ENCODE results near the gene ZFAND3.
A peak's percentile ranks its signal among the peaks of the same experiment; 100 is the strongest.

Gene ZFAND3

DNA sequence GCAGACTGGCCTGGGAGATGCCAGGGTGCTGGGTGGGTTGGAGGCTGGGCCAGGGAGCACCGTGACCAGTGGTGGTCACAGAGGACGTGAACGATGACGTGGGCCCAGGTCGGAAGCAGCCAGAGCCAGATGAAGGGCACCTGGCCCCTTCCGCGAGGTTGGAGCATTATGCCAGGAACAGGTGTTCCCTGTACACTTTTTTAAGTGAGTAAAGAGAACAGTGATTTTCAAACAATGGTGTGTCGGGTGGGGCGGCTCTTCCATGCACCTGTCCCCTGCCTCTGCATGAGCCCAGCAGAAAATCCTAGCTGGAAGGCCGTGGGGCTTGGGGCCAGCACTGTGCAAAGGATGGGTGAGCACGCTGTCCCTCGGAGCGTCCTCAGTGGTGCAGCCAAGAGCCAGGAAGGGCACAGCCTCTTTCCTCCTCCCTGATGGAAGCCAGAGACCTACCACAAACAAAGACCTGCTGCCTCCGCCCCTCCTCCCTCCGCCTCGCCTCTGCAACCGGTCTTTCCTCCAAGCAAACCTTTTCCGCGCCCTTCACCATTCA, 350.5 kb downstream of the ZFAND3 start:
- DNase-seq (ENCODE audit: low spot score): no peak

DNA sequence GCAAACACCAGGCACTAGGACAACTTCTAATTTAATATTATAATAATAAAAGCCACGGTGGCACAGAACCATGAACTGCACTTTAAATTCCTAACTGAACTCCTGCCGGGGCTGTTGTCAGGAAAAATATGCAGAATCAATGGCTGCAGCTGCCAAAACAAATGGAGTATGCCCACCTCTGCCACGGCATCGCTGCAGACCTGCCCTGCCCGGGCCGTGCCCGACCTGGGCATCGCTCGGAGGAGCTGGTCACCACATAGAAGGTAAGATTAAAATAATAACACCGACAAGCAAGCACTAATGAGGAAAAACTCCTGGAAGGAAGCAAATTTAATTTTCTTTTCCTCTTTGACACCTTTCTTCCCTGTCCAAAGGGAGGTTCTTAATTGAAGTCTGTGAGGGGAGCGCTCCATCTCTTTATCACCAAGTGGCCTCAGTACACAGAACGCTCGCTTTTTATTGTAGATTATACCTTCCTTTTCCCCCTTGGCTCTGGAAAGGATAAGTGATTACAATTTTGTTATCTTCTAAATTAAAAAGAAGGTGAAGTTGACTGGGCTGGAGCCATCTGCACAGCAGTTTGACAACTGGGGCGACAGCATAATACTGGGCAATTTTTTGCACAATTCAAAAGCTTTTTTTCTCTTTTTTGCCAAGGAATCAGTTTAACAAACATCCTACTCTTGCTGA, 351.3 kb downstream of the ZFAND3 start:
- DNase-seq (ENCODE audit: low spot score): no peak

DNA sequence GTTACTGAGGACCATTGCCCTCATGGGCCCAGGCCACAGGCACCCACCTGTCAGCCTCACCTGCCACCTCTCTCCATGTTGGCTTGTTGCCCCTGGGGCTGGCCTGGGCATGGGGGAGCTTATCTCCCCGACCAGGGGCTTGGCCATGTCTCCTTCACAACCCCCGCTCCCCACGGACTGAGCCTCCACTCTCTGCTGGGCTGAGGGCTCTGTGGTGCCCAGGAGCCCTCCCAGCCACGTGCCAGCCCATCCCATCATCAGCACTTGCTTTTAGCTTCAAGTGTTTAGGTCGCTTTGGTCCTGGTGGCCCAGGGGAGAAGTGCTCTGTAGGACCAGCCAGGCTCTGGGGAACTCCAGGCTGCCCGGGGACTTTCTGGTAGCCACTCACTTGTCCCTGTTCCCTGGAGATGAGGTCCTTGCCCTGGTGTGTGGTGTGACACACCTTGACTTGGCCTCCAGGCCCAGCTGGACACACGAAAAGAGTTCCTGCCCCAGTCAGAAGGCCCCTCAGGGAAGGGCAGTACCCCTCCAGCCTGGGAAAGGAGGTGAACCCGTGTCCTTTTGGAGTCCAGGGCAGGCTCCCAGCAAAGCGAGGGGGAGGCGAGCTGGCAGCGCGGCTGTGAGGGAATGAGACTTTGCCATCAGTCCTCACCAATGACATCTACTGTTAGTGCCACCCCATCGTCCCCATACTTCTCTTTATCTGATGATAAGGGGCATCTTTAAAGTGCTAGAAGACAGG, 352.6 kb downstream of the ZFAND3 start:
- no peak for DNase-seq (ENCODE audit: low spot score)

DNA sequence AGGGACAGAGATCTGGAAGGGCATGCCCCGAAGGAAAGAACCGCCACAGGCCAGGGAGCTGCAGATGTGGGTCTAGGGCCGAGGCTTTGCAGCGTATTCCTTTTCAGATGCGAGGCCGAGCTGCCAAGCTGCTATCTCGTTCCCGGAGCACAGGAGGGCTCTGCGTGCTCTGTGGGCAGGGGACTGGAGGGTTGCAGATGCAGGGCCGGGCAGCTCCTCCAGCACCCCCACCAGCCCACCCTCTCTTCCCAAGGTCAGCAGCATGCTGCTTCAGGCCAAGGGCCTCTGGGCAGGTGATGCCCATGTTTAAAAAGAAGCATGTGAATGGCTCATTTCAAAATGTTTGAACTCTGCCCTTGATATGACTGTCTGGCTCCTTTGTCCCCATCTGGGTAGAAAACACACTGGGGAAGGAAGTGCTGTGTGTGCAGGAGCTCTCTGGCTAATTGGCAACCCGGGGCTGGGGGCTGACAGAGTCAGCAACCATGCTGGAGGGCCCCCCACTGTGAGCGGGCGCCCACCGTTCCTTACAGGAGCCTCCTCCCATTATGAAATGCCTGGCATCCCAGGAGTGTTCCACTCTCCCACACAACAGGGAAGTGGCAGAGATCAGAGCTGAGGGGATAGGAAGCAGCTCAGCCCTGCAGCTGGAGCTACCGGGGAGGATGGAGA, 353.3 kb downstream of the ZFAND3 start:
- DNase-seq (ENCODE audit: low spot score): no peak

DNA sequence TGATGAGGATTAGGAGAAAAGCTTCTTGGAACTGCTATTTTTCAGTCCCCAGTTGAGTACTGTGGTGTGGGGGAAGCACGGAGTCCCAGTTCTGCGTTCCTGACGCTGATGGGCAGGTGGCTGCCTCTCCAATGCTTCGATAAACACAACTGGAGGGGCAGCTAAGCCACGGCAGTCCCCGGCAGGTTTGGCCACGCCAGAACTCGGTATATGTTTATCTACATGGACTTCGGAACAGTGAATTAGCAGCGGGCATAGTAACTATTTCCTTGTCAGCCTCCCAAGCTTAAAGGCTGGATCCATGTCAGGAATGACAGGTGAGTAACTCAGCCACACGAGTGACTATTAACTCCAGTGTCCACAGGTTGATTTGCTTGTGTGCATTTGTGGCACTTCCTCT, 354.4 kb downstream of the ZFAND3 start:
- no peak for DNase-seq (ENCODE audit: low spot score)

DNA sequence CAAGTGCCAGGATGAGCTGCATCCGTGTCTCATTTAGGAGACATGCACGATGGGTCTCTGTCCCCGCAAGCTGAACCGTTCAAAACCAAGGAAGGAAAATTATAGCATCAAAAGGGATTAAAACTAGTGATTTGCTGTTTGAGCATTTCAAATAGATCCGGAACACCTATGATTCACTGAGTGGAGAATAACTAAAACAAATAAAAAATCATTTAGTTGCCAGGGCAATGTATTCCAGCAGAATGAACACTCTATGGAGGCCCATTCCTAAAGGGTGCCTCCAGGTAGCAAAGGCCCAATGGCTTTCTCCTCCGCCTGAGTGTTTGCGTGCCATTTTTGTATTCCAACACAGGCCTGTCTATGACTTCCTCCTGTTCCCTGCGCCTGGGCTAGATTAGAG, 354.8 kb downstream of the ZFAND3 start:
- no peak for DNase-seq (ENCODE audit: low spot score)

DNA sequence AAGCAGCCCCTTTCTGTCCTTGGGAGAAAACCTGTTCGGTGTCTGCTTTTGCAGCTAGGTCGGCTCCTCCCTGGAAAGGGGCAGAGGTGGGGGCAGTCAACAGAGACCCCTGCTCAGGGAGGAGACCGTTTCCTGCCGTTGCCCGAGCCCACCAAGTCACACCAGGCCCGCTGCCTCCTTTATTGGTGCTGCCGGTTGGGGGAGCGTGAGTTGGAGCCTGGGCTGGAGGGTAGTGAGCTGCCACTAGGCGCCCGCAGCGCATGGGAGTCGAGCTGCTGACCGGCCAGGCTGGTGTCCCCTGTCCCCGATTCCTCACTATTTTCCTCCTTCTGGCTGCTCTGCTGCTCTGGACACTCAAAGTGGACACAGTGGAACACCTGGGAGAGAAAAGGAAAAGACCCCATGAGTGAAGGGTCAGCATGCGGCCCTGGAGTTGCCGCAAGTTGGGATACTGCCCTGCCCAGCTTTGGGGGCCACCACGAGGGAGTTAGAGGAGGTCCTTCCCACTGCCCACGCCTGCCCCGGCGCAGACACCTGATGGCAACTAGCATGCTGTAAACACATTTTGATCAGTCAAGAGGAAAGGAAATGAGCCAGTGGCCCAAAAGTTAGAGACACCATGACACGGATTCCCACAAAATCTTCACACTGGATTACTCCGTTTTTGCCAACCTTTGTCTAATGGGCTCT, 355.4 kb downstream of the ZFAND3 start:
- no peak for DNase-seq (ENCODE audit: low spot score)

DNA sequence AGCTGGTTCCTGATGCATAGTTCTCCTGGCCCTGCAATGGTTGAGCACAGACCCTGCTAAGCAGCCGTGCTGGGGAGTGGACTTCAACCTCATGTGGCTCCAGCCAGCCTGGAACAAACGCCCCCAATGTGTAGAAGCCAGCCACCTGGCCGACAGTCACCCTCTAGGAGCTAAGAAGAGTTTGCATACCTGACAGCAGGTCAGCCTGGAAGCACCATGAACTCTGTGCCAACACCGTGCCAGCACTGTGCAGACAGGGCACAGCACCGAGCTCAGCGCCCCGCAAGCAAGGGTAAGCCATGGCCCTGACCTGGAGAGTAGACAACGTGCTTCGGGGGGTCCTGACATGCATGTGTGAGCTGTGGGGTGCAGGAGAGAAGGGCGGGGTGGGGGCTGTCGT, 356.3 kb downstream of the ZFAND3 start:
- DNase-seq (ENCODE audit: low spot score): no peak

DNA sequence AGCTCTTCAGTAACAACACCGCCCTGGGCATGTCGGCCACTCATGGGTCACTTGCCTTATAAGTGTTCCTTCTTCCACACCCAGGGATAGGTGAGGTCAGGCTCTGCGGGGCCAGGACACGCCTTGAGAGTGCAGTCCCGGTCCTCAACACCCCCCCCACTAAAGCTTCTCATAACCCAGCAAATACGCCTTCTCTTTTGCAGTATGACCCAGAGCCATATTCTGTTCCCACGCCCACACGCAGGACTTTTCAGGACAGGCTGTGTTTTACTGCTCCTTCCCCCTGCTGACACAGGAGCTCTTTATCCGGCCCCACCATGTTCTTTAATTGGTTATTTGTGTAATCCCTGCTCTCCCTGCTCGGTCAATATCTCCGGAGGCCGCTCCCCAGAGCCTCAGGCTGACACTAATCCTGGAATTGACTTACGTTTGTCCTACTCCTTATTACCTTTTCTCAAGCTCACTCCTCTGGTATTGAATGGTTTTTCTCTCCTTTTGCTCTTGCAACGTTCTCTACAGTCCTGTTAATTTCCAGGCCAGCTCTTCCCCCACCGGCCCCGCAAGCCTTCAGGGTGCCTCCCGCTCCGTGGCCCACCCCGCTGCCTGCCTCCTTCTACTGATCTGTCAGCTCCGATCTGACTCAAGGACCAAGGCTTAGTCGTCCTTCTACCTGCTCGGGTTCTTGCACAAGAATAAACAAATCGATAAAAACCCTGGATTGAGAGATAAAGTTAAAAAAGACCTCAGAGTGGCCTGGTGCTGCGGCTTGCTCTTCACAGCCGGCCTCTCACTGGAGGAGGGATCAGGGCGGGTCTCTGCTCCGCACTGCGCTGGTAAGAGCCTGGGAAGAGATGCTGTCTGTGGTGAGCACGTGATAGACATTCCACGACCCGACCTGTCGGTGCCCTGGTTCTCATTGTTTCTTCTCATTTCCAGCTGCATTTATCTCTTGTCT, 357.5 kb downstream of the ZFAND3 start:
- no peak for DNase-seq (ENCODE audit: low spot score)

DNA sequence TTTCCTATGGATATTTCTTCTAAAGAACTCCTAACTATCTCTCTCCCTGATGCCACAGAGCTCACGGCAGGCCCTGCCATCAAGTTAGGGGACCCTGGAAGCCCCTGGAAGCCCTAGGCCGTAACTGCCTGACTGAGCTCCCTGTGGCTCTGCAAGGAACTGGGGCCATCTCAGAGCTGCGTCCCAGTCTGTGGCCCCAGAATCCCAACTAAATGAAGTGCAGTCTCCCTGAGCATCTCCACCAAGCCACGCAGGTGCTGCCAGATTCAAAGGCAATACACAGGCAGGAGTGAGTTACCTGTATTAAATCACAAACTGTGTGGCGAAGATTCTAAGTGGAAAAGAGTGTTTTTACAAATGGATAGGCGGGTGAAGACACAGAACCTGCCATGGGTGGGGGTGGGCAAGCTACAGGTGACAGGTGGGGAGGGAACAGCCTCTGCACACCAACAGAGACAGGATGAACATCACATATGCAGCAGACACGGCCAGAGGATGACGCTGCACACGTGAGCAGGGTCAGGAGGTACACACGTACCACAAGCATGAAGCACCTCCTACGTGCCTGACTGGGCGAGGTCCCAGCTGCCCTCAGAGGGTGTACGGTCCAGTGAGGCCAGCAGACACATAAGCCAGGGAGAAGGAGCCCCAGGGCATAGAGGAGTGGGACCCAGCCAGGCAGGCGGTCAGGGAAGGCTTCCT, 358.5 kb downstream of the ZFAND3 start:
- DNase-seq (ENCODE audit: low spot score): no peak

DNA sequence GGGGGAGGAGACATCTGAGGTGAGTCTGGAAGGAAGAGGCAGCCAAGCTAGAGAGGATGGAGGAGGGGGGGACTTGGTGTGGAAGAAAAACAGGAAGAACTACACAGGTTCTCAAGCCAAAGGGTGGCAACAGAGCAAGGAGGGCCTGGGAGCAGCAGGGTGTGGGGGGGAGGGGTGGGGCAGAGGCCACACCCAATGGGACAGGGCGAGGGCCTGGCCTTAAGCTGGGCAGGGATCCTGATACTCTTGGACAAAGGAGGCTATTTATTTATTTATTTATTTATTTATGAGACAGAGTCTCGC, 359.0 kb downstream of the ZFAND3 start:
- DNase-seq (ENCODE audit: low spot score): no peak

DNA sequence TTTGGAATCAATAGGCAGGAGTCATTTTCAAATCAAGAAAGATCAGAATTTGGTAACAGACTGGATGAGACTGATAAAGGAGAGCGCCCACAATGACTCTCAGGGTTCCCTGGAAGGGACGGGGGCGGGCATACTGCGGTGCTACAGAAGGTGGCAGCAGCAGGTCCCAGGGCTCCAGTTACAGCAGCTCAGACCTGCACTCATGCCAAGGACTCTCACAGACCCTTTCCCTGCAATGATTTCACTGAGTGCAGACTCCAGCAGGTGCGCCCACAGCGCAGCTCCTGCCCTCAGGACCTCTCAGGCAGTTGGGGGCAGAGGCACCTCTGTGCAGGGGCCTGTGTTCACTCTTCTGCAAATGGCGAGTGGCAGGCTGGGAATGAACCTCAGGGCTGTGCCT, 359.8 kb downstream of the ZFAND3 start:
- no peak for DNase-seq (ENCODE audit: low spot score)

DNA sequence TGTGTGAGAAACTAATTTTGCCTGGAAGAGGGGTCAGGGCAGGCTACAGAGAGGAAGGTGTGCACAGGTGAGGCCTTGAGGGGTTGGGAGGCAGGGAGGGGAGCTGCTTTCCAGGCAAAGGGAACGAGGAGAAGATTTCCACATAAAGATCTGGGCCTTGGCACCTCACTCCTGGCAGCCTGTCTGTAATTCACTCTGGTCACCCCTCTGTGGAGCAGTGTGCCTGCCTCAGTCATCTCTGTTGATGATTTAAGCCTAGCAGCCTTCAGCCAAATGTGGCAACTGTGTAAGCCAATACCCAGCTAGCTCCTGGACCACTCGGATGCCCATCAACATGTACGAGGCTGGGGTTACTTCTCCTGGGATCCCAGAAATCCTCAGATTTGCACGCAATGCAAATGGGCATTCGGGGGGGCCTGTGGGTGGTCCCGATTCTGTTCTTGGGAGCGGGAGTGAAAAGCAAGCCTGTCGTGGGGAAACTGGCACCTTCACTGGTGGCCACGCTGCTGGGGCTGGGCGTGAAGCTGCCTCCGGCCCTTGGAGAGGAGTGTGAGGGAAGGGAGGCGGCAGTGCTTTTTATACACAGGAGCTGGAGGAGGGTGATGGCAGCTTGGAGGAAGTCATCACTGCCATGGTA, 360.4 kb downstream of the ZFAND3 start:
- no peak for DNase-seq (ENCODE audit: low spot score)

DNA sequence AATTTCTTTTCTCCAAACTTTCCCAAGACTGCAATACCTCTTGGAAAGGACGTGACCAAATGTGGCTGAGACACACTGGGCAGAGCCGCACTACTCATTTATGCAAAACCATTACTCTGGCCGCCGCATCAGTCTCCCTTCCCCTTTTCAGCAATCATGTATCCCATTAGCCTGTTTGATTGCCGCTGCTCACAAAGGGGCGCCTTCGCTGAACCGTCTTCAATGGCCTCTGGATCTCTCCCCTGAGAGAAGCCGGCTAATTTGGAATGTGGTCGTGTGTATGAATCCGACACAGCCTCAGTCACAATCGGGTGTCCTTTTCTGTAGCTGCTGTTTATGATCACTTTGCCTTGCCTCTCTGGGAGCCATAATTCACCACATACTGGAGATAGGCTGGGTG, 361.1 kb downstream of the ZFAND3 start:
- DNase-seq (ENCODE audit: low spot score): no peak

DNA sequence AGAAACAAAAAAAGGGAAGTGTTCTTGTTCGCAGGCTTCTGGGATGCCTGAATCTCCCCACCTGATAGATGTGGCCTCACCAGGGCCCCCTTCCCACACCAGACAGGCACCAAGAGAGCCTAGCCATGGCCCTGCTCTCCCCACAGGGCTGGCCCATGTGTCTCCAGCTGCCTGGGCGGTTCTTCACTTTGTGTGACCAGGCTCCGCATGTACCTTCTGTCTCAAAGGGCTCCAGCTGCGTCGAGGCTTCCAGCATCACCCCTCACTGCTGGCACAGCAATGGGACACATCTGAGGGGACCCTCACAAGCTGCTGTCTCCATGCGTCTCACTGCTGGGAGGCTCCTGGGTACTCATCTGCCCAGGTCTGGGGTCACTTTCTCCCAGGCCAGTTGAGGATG, 362.9 kb downstream of the ZFAND3 start:
- DNase-seq (ENCODE audit: low spot score): no peak

DNA sequence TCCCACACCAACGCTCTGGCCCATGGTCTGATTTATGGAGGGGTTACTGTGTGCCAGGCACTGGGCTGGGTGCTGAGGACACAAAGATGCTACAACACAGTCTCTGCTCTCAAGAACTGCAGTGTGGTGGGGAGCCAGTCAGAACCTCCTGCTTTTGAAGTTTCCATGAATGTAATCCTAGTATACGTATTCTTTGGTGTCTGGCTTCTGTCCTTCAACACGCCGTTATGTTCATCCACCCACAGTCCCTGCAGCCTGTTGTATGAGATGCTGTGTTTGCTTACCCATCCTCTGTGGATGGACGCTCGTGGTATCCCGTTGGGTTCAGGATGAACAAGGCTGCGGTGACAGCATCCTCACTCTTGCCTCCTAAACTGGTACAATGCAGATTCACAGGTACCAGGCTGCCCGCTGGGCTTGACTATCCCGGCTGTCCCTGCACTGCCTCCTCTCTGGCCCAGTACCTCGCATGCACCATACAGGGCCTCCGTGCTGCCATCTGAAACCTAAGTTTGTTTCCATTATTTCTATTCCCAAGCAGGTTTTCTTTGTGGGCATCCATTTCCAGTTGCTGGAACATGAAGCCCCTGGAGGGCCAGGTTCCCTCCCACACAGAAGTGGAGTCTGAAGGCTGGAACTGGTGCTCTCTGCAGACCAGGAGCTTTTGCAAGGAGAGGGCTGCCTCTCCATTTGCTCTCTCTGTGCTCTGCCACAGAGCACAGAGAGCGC, 364.5 kb downstream of the ZFAND3 start:
- no peak for DNase-seq (ENCODE audit: low spot score)

DNA sequence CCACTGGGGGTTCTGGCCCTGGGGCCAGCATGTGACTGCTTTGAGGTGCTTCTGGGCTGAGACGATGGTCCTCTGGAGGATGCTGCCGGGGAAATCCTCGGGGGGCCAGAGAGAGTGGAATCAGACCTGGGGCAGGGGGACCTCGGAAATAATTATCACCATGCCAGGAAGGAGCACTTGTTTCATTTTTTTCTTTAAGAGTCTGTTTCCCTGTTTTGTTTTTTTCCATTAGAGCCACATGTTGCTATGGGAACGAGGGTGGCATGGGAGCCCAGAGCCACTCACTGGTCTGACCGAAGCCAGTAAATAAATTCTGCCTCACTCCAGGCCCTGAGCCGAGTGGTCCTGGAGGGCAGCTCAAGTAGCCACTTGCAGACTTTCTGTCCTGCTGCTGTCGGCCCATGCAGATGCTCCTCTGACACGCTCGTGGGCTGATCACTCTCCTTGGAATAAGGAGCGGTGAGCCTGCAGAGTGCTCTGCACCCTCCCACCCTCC, 365.1 kb downstream of the ZFAND3 start:
- DNase-seq (ENCODE audit: low spot score): peak; percentile 46

DNA sequence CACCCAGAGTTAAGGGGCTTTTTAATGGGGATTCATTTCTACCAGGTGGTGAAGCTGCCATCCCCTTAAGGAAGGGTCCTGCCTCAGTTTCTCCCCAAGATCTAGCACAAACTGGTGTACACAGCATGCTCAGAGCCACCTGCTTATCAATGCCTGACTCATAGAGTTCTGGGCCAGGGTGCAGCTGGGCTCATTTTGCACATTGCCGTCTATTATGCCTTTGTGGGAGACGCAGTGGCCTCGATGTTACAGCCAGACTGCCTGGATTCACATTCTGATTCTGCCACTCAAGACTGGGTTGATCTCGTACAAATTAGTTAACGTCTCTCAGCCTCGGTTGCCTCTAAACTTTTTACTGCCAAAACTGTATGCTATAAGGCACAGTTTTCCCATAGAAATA, 365.7 kb downstream of the ZFAND3 start:
- peak; percentile 65 for DNase-seq (ENCODE audit: low spot score)

DNA sequence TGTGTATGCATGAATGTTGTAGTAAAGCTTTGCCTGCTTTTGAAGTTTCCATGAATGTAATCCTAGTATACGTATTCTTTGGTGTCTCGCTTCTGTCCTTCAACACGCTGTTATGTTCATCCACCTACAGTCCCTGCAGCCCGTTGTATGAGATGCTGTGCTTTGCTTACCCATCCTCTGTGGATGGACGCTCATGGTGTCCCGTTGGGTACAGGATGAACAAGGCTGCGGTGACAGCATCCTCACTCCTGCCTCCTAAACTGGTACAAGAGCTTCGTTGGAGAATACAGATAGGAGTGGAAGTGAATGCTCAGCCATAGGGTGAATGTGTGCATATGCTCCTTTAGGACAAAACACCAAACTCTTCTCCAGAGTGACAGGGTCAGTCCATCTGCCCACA, 366.2 kb downstream of the ZFAND3 start:
- no peak for DNase-seq (ENCODE audit: low spot score)
